AG04449 (cell line): Measurements from ENCODE around the gene REG1A.

Experiments
- CTCF ChIA-PET: fragments of 350-600 bp; formaldehyde crosslinking; extraction: SDS; loops from one replicate; lab custom pipeline; 2021; ENCODE audit warnings: antibody characterized with exemption; lab: Yijun Ruan, JAX
- POLR2A ChIA-PET: fragments of 400-600, 350-600 bp; formaldehyde crosslinking; extraction: SDS; loops from one replicate; lab custom pipeline; 2020; ENCODE audit warnings: antibody characterized with exemption, inconsistent platforms; lab: Yijun Ruan, JAX
- DNase-seq: peaks from one replicate; pipeline ENCODE4 v3.0.0-alpha.2; 2010; ENCODE audit warnings: low read depth, low spot score
- H3K4me3 ChIP-seq: 2 replicates; pipeline ENCODE4 v1.5.1; 2011; ENCODE audit warnings: low read depth, mild to moderate bottlenecking, control low read depth, low read length
- TF ChIP-seq, protein P1 (sequence below): IDR thresholded peaks from one replicate; pipeline ENCODE4 v1.5.1; 2011; ENCODE audit warnings: mild to moderate bottlenecking, moderate library complexity, low read length, control low read depth, inconsistent platforms; ENCODE audit not compliant: insufficient read depth; ENCODE audit errors: missing control alignments

The REG1A gene

DNA sequence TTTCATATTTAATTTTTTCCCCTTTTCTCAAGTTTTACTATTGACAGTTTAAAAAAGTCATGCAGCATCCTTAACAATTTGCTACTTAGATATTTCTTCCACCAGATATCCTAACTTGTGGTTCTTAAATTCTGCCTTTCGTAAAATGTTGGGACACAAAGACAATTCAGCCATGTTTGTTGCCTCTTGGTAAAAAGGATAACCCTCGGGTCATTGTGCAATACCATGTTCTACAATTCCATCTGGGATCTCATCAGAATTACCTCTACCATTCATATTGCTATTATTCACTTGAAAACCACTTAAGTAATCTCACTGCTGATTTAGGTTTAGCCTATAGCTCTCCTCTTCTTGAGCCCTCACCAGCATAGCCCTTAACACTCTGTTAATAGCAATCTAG is 19.3 kb upstream of the REG1A start:
- no peak for DNase-seq
- ChIA-PET POLR2A (no interaction called here), CTCF (no interaction called here)
- TF ChIP-seq, protein P1, sequence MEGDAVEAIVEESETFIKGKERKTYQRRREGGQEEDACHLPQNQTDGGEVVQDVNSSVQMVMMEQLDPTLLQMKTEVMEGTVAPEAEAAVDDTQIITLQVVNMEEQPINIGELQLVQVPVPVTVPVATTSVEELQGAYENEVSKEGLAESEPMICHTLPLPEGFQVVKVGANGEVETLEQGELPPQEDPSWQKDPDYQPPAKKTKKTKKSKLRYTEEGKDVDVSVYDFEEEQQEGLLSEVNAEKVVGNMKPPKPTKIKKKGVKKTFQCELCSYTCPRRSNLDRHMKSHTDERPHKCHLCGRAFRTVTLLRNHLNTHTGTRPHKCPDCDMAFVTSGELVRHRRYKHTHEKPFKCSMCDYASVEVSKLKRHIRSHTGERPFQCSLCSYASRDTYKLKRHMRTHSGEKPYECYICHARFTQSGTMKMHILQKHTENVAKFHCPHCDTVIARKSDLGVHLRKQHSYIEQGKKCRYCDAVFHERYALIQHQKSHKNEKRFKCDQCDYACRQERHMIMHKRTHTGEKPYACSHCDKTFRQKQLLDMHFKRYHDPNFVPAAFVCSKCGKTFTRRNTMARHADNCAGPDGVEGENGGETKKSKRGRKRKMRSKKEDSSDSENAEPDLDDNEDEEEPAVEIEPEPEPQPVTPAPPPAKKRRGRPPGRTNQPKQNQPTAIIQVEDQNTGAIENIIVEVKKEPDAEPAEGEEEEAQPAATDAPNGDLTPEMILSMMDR: no peak
- no peak overlapping the region for H3K4me3 ChIP-seq

DNA sequence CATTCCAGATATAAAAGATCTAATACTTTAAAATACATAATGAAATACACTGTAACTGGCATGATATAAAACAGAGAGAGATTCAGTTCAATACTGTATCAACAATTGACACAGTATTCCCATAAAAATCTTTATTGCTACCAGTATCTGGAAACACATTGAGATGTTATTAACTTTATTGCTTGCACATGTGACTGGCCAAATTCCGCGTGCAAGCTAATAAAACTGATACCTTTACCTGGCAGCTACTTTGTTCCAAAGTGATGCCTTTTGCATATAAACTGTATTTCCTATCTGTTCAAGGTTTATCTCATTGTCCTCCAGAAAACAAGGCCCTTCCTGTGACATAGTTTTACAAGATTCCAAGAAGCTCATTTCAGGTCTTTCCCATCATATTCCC is 17.1 kb upstream of the REG1A start:
- TF ChIP-seq, protein P1: no peak
- POLR2A ChIA-PET: no interaction called here
- H3K4me3 ChIP-seq: no peak overlapping the region
- DNase-seq: no peak
- CTCF ChIA-PET: no interaction called here

DNA sequence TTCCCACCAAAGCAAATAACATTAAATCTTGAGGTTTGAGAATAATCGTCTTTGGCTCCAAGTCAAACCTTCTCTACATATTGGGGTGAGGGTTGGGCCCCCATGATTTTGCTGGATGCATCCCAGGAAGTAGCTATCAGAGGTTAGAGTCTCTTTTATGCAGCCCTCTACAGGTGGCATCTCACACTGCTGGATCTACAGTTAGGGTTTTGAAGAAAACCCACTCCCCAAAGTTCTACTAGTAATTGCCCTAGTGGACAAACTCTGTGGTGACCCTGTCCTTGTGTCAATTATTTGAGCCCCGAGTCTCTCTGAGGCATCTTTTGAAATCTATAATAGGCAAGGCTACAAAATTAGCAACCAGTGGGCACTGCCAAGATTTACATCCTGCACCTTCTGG is 15.0 kb upstream of the REG1A start:
- TF ChIP-seq, protein P1: no peak
- DNase-seq: no peak
- H3K4me3 ChIP-seq: no peak overlapping the region
- POLR2A ChIA-PET: no interaction called here
- CTCF ChIA-PET: no interaction called here

DNA sequence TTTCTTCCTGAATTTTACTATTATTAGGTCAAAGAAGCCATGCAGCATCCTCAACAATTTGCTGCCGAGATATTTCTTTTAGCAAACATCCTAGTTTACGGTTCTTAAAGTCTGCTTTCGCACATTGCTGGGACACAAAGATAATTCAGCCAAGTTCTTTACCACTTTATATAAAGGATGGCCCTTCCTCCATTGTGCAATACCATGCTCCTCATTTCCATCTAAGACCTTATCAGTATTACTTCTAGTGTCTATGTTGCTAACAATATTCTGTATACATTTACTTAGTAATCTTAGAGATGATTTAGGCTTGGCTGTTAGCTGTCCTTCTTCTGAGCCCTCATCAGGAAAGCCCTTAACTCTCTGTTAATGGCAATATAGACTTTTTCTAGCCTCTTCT is 8.0 kb upstream of the REG1A start:
- no peak for DNase-seq
- POLR2A ChIA-PET: no interaction called here
- CTCF ChIA-PET: no interaction called here
- TF ChIP-seq, protein P1: no peak
- H3K4me3 ChIP-seq: no peak overlapping the region

DNA sequence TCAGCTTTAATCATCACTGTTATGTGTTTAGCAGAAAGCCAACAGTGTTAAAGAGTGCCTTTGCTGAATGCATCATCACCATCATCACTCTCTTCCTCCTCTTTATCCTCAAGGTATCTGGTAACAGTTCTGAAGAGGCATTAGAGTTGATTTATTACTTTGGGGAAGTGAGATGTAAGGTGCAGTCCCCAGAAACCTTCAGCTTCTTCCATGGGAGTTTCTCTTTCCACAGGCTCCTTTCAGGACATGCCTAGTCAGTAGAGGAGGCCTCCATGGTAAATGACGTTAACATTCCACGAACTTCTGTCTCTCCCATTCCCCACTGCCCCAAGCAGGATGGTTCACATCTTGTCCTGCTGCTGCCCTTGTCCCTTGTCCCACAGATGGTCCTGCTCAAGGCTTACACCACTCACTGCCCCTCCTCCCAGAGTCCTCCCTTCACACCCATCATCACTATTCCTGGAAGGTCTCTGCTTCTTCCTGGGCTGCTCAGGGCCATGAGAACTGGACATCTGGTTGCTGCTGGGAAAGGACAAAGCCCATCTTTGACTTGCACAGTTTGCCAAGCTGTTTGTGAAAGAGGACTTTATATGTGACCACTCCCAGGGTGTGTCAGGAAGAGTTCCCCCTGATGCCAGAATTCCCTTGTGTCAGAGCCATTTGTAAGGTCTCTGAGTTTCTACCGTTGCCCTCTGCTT is 5.3 kb upstream of the REG1A start:
- TF ChIP-seq, protein P1: no peak
- CTCF ChIA-PET: no interaction called here
- POLR2A ChIA-PET: no interaction called here
- no peak for DNase-seq
- H3K4me3 ChIP-seq: no peak overlapping the region

DNA sequence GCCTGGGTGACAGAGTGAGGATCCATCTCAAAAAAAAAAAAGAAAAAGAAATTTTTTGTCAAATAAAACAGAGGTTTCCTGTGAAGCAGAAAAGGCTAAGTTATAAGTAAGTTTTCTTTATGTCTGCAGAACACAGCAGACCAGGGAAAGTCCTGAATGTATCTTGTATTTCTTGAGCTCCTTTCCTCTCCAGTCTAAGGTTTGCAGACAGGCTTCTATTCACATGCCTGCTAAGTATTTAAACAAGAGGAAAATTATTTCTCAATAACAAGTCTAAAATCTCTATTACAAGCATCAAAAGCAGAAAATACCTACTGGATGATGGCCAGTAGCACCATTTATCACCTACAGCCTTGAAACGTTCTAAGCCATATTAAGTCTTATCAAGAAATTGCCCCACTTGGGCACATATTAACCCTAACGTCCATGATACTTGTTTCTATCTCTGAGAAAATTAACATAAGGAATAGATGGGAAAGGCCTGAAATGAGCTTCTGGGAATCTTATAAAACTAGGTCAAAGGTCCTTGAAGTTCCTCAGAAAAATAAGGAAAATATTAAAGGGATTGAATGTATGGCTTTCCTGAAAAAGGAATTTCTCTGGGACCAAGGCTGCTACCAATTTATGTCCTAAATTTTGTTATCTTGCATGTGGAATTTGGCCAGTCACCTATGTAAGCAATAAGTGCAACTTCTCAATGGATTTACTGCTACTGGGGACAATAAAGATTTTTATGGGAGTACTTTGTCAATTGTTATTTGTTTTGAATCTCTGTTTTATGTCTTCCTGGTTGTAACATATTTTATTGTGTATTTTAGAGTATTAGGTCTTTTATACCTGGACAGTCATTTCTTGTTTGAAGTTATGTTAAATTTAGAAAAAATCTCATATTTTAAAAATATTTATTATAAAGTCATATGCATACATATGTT is 3.0 kb upstream of the REG1A start:
- POLR2A ChIA-PET: no interaction called here
- H3K4me3 ChIP-seq: no peak overlapping the region
- TF ChIP-seq, protein P1: no peak
- CTCF ChIA-PET: no interaction called here
- no peak for DNase-seq
